Hepatocyte (in vitro differentiated cells): Measurements from ENCODE around the gene ATP6V1G2. TPM values are rescaled to one million over a fixed set of nuclear protein-coding genes. Genes with fewer than 3 reads are reported as not detected.

ENCODE experiments used
- polyA plus RNA-seq: library from polyadenylated mRNA; unstranded; fragments of >200 nt; fragmentation: Nextera tagmentation; extraction: Ambion mirVana; gene quantifications from 2 replicates; pipeline ENCODE4 v1.2.1, GENCODE V29; 2016
- small RNA-seq: library from RNA; depleted of rRNA; stranded (forward); fragments of <200 nt; gene quantifications from one replicate; pipeline ENCODE3, GENCODE V24; 2014
- total RNA-seq: library from RNA; depleted of rRNA; stranded (reverse); fragments of >200 nt; gene quantifications from 2 replicates; pipeline ENCODE4 v1.2.3, GENCODE V29; 2014

Gene ATP6V1G2
- total and polyA plus RNA-seq, 2 experiments from 2014 or later, result 0.63 to 0.73 TPM

Small RNAs within 50 kb of the gene (small RNA-seq; reads per million reads assigned to genes)
- gene AL663061.1 (not detected), gene RF00019 (not detected), gene SNORD117 (820 reads per million, percentile 99 among the genes with 10 or more reads in this experiment), gene SNORD84 (not detected)

Other genes starting within 250 kb of the ATP6V1G2 start
Only the 30 nearest of the 31 such genes appear.
- gene HLA-B, start 189.4 kb downstream of the ATP6V1G2 start, total RNA-seq, result 46.9 and 52.2 TPM in 2 replicates
- gene HLA-B, start 189.4 kb downstream of the ATP6V1G2 start, polyA plus RNA-seq, result 151 and 216 TPM in 2 replicates
- gene MICA, start 143.0 kb downstream of the ATP6V1G2 start, total RNA-seq, result 32.6 and 36.0 TPM in 2 replicates
- 41.9 and 43.8 TPM in 2 replicates for gene MICA, start 143.0 kb downstream of the ATP6V1G2 start, polyA plus RNA-seq
- gene MICB, start 48.5 kb downstream of the ATP6V1G2 start, total RNA-seq, result 0.40 and 0.67 TPM in 2 replicates
- 0.11 and 0.44 TPM in 2 replicates for gene MICB, start 48.5 kb downstream of the ATP6V1G2 start, polyA plus RNA-seq
- gene MCCD1, start 17.6 kb downstream of the ATP6V1G2 start, total RNA-seq, result 0.47 and 1.2 TPM in 2 replicates
- gene MCCD1, start 17.6 kb downstream of the ATP6V1G2 start, polyA plus RNA-seq, result 1.3 and 2.0 TPM in 2 replicates
- gene DDX39B, start 4.6 kb downstream of the ATP6V1G2 start, total RNA-seq, result 207 and 287 TPM in 2 replicates
- gene DDX39B, start 4.6 kb downstream of the ATP6V1G2 start, polyA plus RNA-seq, result 210 and 238 TPM in 2 replicates
- gene NFKBIL1, start 1.0 kb upstream of the ATP6V1G2 start, total RNA-seq, result 22.7 and 28.9 TPM in 2 replicates
- 25.0 and 30.3 TPM in 2 replicates for gene NFKBIL1, start 1.0 kb upstream of the ATP6V1G2 start, polyA plus RNA-seq
- not detected in 2 replicates for gene LTA, start 25.7 kb upstream of the ATP6V1G2 start, total RNA-seq
- gene LTA, start 25.7 kb upstream of the ATP6V1G2 start, polyA plus RNA-seq, result not detected in 2 replicates
- gene TNF, start 29.0 kb upstream of the ATP6V1G2 start, total RNA-seq, result 0.63 TPM in 1 of 2 replicates, not detected in the other
- 0.91 and 1.3 TPM in 2 replicates for gene TNF, start 29.0 kb upstream of the ATP6V1G2 start, polyA plus RNA-seq
- gene LTB, start 35.8 kb upstream of the ATP6V1G2 start, total RNA-seq, result 2.4 and 4.0 TPM in 2 replicates
- gene LTB, start 35.8 kb upstream of the ATP6V1G2 start, polyA plus RNA-seq, result 6.0 and 10.6 TPM in 2 replicates
- not detected in 2 replicates for gene LST1, start 39.7 kb upstream of the ATP6V1G2 start, total RNA-seq
- 1.5 and 2.4 TPM in 2 replicates for gene LST1, start 39.7 kb upstream of the ATP6V1G2 start, polyA plus RNA-seq
- not detected in 2 replicates for gene NCR3, start 46.4 kb upstream of the ATP6V1G2 start, total RNA-seq
- gene NCR3, start 46.4 kb upstream of the ATP6V1G2 start, polyA plus RNA-seq, result not detected in 2 replicates
- gene AIF1, start 68.6 kb upstream of the ATP6V1G2 start, total RNA-seq, result 4.1 and 4.6 TPM in 2 replicates
- gene AIF1, start 68.6 kb upstream of the ATP6V1G2 start, polyA plus RNA-seq, result 7.2 and 12.8 TPM in 2 replicates
- 29.8 and 50.2 TPM in 2 replicates for gene PRRC2A, start 74.1 kb upstream of the ATP6V1G2 start, total RNA-seq
- gene PRRC2A, start 74.1 kb upstream of the ATP6V1G2 start, polyA plus RNA-seq, result 47.5 and 69.0 TPM in 2 replicates
- 113 and 148 TPM in 2 replicates for gene BAG6, start 106.1 kb upstream of the ATP6V1G2 start, total RNA-seq
- gene BAG6, start 106.1 kb upstream of the ATP6V1G2 start, polyA plus RNA-seq, result 84.6 and 85.7 TPM in 2 replicates
- gene APOM, start 109.3 kb upstream of the ATP6V1G2 start, total RNA-seq, result 9.3 and 10.4 TPM in 2 replicates
- gene APOM, start 109.3 kb upstream of the ATP6V1G2 start, polyA plus RNA-seq, result 28.2 and 40.7 TPM in 2 replicates
- gene C6orf47, start 114.2 kb upstream of the ATP6V1G2 start, total RNA-seq, result 21.3 and 23.3 TPM in 2 replicates
- 19.8 and 25.4 TPM in 2 replicates for gene C6orf47, start 114.2 kb upstream of the ATP6V1G2 start, polyA plus RNA-seq
- 11.5 and 18.1 TPM in 2 replicates for gene GPANK1, start 118.4 kb upstream of the ATP6V1G2 start, total RNA-seq
- 18.5 and 23.8 TPM in 2 replicates for gene GPANK1, start 118.4 kb upstream of the ATP6V1G2 start, polyA plus RNA-seq
- gene CSNK2B, start 119.5 kb upstream of the ATP6V1G2 start, total RNA-seq, result 155 and 185 TPM in 2 replicates
- 181 and 202 TPM in 2 replicates for gene CSNK2B, start 119.5 kb upstream of the ATP6V1G2 start, polyA plus RNA-seq
- 2.2 and 5.3 TPM in 2 replicates for gene LY6G5B, start 123.4 kb upstream of the ATP6V1G2 start, total RNA-seq
- gene LY6G5B, start 123.4 kb upstream of the ATP6V1G2 start, polyA plus RNA-seq, result 14.9 and 18.9 TPM in 2 replicates
- 0.32 TPM in 1 of 2 replicates, not detected in the other for gene LY6G5C, start 134.5 kb upstream of the ATP6V1G2 start, total RNA-seq
- 0.63 and 5.0 TPM in 2 replicates for gene LY6G5C, start 134.5 kb upstream of the ATP6V1G2 start, polyA plus RNA-seq
- gene ABHD16A, start 156.7 kb upstream of the ATP6V1G2 start, total RNA-seq, result 63.2 and 66.8 TPM in 2 replicates
- gene ABHD16A, start 156.7 kb upstream of the ATP6V1G2 start, polyA plus RNA-seq, result 81.3 and 94.7 TPM in 2 replicates
- not detected in 2 replicates for gene LY6G6F, start 160.3 kb upstream of the ATP6V1G2 start, total RNA-seq
- not detected in 2 replicates for gene LY6G6F, start 160.3 kb upstream of the ATP6V1G2 start, polyA plus RNA-seq
- gene LY6G6D, start 168.7 kb upstream of the ATP6V1G2 start, total RNA-seq, result 1.3 TPM in 1 of 2 replicates, not detected in the other
- 1.2 and 3.0 TPM in 2 replicates for gene LY6G6D, start 168.7 kb upstream of the ATP6V1G2 start, polyA plus RNA-seq
- gene LY6G6C, start 175.1 kb upstream of the ATP6V1G2 start, total RNA-seq, result not detected in 2 replicates
- 0.30 and 0.39 TPM in 2 replicates for gene LY6G6C, start 175.1 kb upstream of the ATP6V1G2 start, polyA plus RNA-seq
- not detected in 2 replicates for gene MPIG6B, start 176.8 kb upstream of the ATP6V1G2 start, total RNA-seq
- gene MPIG6B, start 176.8 kb upstream of the ATP6V1G2 start, polyA plus RNA-seq, result 0.33 TPM in 1 of 2 replicates, not detected in the other
- gene DDAH2, start 182.7 kb upstream of the ATP6V1G2 start, total RNA-seq, result 93.8 and 108 TPM in 2 replicates
- 137 and 157 TPM in 2 replicates for gene DDAH2, start 182.7 kb upstream of the ATP6V1G2 start, polyA plus RNA-seq
- gene CLIC1, start 189.9 kb upstream of the ATP6V1G2 start, total RNA-seq, result 454 and 463 TPM in 2 replicates
- 555 and 599 TPM in 2 replicates for gene CLIC1, start 189.9 kb upstream of the ATP6V1G2 start, polyA plus RNA-seq
- gene MSH5, start 193.4 kb upstream of the ATP6V1G2 start, total RNA-seq, result 6.4 and 7.9 TPM in 2 replicates
- 4.9 and 8.5 TPM in 2 replicates for gene MSH5, start 193.4 kb upstream of the ATP6V1G2 start, polyA plus RNA-seq
- 1.4 and 4.1 TPM in 2 replicates for gene SAPCD1, start 216.0 kb upstream of the ATP6V1G2 start, total RNA-seq
- 1.8 and 2.0 TPM in 2 replicates for gene SAPCD1, start 216.0 kb upstream of the ATP6V1G2 start, polyA plus RNA-seq
- 1.5 and 3.4 TPM in 2 replicates for gene VWA7, start 230.7 kb upstream of the ATP6V1G2 start, total RNA-seq
- 2.8 and 5.2 TPM in 2 replicates for gene VWA7, start 230.7 kb upstream of the ATP6V1G2 start, polyA plus RNA-seq